Stromal cell of bone marrow (primary cell): ENCODE data around the gene POLR2B.
A peak's percentile ranks its signal among the peaks of the same experiment; 100 is the strongest.
"Not testable (repeated sequence)": the region's sequence is repeated elsewhere in the genome, so short reads cannot be mapped to it uniquely, and the experiment has no call there.

Experiments used
- DNase-seq: peaks from one replicate; pipeline ENCODE4 v3.0.0-alpha.2; 2012; ENCODE audit warnings: low read depth

The POLR2B gene

DNA sequence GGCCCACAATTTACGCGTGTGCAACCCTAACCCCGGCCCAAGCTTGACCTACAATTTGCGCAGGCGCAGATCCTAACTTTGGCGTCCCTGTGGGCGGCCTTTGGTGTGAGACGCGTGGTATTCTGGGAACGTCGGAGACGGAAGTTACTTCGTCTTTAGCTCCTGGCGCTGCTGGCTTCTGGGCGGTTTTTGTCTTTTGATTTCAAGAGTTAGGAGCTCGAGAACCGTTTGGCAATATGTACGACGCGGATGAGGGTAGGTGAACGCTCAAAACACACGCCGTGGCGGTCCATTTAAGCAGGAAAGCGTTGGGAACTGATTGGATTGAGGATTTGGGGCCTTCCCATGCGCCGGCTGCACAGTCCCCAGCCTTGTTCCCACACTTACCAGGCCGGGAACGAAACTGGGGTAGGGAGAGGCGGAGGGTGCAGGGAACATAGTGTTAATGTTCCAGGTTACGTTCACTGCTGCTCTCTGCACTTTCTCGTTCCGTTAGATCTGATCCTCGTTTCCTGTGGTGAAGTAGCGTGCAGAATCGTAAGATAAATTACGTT lies at the start of gene POLR2B:
Gene POLR2B, plus strand, starts transcription at position 147 of the 554 bp plus-strand sequence. Its CDS starts 90 bp downstream, at position 237.
- DNase-seq: peak; percentile 93

DNA sequence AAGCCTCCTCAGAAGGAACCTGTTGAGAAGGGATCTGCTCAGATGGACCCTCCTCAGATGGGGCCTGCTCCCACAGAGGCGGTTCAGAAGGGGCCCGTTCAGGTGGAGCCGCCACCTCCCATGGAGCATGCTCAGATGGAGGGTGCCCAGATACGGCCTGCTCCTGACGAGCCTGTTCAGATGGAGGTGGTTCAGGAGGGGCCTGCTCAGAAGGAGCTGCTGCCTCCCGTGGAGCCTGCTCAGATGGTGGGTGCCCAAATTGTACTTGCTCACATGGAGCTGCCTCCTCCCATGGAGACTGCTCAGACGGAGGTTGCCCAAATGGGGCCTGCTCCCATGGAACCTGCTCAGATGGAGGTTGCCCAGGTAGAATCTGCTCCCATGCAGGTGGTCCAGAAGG lies 48.1 kb upstream of the POLR2B start:
- DNase-seq: no peak

DNA sequence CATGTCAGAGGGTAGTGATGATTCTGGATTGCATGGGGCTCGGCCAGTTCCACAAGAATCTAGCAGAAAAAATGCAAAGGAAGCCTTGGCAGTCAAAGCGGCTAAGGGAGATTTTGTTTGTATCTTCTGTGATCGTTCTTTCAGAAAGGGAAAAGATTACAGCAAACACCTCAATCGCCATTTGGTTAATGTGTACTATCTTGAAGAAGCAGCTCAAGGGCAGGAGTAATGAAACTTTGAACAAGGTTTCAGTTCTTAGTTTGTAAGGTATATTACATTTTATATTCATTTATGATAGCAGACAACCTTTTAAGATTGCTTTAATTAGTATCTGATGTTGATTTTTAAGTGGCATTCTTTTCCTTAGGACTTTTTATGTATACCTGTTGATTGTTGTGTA lies 46.8 kb upstream of the POLR2B start:
- no peak for DNase-seq

DNA sequence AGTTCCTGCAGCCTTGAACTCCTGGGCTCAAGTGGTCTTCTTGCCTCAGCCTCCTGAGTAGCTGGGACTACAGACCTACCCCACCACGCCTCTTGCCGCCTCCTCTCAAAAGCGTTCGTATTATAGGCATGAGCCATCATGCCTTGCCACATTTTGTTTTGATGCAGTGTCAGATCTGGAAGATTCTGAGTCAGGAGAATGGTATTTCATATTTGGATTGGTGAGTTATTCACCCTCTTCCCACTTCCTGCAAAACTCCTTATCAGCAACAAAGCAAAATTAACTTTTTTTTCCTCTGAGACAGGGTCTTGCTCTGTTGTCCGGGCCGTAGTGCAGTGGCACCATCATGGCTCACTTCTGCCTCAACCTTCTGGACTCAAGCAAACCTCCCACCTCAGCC lies 41.4 kb upstream of the POLR2B start:
- DNase-seq: peak; percentile 43

DNA sequence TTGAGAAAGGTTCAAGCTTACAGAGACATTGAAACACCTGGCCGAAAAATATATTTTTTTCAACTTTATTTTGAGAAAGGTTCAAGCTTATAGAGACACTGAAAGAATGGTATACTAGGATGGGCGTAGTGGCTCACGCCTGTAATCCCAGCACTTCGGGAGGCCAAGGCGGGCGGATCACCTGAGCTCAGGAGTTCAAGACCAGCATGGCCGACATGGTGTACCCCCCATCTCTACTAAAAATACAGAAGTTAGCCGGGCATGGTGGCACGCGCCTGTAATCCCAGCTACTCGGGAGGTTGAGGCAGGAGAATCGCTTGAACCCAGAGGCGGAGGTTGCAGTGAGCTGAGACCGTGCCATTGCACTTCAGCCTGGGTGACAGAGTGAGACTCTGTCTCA lies 38.9 kb upstream of the POLR2B start:
- DNase-seq: not testable (repeated sequence)

DNA sequence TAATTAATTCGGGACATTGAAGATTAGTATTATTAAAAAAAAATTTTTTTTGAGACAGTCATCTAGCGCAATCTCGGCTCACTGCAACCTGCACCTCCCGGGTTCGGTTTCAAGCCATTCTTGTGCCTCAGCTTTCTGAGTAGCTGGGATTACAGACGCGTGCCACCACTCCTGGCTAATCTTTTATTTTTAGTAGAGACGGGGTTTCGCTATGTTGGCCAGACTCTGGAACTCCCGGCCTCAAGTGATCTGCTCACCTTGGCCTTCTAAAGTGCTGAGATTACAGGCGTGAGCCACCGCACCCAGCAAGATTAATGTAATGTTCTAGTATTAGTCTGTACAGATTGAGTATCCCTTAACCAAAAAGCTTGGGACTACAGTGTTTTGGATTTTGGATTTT lies 38.3 kb upstream of the POLR2B start:
- no peak for DNase-seq

DNA sequence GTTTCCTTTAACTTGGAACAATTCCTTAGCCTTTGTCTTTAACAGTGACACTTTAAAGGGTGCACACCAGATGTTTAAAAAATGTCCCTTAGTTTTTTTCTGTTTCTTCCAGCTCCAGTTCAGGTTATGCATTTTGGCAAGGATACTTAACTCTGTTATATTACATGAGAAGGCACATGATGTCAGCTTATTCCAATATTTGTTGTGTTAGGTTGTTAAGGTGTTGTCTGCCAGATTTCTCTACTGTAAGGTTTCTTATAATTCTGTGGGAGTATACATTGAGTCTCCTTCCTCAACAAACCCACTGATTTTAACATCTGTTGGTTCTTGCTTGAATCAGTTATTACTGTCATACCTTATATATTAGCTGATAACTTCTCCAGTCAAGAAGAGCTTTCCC lies 37.7 kb upstream of the POLR2B start:
- no peak for DNase-seq

DNA sequence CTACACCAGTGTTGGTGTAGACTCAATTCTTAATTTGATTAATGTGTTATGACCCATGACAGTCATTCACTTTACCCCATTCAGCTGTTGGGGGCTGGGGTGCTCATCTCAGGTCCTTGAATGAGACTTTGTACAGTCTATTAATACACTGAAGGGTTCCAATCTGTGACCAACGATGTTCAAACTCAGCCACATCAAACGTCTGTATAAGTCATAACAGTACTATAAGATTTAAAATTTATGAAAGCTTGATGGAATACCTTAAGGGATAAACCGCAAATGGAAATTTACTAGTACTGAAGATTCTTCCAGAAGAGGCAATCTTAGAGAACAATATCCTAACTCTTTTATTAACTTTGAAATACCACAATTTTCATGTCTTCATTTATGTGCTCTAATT lies 37.3 kb upstream of the POLR2B start:
- no peak for DNase-seq

DNA sequence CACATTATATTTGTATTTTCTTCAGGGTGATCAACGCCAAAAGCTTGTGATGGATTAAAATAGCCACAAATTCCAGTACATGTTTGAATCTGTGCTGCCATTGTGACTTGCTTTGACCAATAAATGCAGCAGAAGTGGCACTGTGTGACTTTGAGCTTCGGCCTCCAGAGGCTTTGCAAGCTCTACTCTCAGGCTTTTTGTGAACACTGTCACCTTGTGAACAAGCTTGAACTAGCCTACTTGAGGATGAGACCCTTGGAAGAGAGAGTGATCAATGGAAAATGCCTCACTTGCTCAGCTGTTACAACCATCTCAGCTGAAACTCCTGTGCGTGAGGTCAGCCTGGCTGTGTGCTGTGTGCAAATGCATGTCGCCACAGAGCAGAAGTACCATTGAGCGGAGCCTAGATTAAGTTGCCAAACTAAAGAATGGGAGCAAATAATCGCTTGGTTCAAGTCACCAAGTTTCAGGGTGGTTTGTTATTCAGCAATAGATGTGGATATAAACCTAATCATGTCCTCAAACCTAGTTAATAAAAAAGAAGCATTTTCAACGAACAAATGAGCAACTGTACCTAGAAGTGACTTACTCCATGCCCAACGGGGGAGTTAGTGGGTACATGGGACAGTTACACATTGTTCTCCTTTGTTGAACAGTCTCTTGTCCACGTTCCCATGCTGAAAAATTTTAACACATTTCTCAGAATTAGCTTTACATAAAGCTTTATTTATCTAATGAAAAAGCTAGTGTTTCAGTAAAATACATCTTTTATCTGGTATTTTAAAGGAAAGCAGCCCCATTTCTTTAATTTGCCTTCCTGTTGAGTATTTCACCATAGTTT lies 24.8 kb upstream of the POLR2B start:
- no peak for DNase-seq

DNA sequence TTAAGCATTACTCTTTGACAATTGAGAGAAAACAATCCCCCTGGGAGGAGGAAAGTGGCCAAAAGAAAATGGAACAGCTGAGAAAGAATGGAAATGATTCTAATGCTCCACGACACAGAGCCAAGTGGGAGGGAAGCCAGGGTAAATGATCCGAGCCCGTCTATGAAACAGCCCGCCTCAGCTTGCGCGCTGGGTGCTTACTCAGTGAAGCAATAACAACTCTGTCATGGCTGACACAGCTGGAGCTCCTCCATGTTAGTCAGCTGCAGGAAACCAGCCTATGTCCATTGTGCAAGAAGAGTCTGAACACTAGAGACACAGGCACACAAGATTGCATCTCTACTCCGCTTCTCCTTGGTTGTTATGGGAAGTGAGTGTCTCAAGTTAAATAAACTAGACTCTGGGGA lies 20.6 kb upstream of the POLR2B start:
- DNase-seq: peak; percentile 99

DNA sequence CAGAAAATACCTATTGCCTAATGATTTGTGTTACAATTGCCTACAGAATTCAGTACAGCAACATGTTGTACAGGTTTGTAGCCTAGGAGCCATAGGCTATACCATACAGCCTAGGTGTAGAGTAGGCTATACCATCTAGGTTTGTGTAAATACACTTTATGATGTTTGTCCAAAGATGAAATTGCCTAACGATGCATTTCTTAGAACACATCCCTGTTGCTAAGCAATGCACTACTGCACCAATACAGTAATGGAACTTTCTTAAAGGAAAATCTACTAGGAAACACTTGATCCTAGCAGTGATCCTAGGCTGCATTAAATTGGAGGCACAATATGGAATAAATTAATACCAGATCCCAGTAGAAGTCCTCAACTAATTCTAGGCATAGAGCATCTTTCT lies 19.6 kb upstream of the POLR2B start:
- no peak for DNase-seq

DNA sequence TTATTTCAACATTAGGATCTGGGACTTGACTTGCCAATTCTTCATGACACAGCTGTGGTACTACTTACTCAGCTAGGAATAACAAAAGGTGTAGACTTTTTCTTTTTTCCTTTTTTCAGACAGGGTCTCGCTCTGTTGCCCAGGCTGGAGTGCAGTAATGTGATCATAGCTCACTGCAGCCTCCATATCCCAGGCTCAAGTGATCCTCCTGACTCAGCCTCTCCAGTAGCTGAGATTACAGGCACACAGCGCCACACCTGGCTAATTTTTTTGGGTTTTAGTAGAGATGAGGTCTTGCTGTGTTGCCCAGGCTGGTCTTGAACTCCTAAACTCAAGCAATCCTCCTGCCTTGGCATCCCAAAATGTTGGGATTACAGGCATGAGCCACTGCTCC lies 17.6 kb upstream of the POLR2B start:
- DNase-seq: no peak

DNA sequence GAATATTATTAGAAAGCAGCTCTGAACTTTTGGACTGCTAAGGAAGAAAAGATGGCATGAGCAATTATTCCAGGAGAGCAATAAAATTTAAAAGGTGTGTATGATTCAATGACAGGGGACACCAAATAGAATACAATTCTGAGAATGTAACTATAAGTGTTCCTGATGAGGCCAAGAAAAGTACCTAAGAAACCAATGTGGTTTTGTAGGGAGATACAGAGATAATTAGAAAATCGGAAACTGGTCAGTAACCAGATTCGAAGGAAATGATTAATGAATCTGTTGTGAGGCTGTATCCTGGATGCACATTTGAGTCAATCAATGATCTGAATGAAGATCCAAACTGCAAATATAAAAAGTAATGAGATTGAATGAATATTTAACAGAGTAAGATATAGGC lies 7.3 kb upstream of the POLR2B start:
- no peak for DNase-seq

DNA sequence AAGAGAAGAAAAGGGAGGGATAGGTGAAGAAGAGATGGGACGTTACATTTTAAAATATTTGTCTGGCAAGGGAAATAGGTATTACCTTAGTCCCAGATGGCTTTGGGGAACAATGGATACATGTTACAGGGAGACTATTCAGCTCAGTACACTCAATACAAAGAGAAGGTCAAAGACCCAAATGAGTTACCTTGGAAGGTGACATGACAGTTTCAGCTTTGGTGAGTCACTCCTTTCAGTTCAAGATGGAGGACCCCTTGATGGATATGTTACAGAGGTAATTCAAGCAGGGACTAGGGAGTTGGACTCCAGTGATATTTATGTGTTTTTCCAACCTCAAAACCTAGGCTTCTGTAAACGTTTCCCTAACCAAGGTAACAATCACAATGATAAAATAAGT lies 6.3 kb upstream of the POLR2B start:
- no peak for DNase-seq

DNA sequence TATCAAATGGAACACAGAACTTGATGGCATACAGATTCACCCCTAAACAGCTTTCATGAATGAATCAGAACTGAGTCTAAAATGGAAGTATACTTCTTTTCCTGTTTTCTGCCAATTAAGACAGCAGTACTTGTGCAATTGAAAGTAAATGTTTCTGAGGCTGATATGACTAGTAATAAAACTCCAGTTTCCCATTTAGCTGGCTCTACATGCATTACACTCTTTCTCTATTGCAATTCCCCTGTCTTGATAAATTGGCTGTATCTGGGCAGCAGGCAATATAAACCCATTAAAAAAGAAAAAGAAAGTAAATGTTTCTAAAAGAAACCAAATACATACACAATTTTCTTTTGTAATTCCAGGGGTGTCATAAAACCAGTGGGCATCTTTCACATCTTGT lies 5.9 kb upstream of the POLR2B start:
- DNase-seq: no peak

DNA sequence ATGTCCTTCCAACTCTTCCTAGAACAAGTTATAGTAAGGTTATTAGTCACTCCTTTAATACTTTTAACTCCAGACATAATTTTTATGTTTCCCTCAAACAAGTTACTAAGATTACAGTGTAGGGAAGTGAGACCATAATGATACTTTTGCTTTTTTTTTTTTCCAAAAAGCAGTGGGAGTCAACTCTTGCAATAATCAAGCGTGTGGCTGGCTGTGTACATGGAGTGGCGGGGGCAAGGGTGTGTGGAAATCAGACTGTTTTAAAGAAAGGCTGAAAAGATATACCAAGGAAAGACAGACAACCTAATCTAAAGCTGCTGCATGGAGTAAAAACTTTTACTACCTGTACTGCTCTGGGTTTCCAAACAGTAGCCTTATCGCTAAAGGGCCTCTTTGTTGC lies 5.4 kb upstream of the POLR2B start:
- DNase-seq: no peak

DNA sequence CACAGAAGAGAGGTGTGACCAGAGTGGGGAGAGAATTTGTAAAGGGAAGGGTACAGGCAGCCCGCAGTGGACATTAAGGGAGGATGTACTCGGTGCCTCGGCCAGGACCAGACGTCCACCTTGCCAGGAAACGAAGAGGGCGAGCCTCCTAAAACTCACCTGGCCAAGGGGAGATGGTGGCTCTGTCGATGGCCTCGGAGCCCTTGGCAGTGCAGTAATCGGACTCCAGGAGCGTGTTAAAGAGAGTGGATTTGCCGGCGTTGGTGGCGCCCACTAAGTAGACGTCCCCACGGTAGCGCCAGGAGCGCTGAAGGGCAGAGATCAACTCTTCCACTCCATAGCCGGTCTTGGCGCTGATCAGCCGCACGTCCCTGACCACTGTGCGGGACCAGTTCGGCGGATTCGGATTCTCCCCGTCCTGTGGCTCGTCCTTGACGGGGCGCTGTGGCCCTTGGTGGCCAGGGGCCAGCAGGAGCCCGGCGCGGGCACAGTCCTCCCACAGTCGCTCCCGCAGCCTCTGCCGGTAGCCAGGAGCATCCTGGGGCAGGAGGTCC lies 2.3 kb upstream of the POLR2B start:
- DNase-seq: no peak

DNA sequence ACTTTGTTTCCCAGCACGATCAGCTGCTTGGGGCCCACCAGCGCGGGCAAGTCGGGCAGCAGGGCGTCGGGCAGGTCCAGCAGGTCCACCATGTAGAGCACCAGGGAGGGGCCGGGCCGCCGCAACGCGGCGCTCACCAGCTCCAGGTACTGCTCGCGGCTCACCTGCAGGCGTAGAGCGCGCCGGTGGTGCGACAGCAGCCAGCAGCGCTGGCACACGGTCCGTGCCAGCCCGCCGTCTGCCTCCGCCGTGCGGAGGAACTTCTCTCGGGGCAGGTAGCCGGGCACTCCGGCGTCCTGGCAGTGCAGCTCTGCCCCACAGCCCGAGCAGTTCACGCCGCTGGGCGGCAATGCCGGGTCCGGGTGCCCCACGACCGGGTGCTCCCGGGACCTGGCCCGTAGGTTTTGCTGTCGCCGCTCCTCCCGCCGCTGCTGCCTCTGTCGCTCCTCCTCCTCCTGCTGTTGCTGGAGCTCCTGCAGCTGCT lies 1.8 kb upstream of the POLR2B start:
- no peak for DNase-seq

DNA sequence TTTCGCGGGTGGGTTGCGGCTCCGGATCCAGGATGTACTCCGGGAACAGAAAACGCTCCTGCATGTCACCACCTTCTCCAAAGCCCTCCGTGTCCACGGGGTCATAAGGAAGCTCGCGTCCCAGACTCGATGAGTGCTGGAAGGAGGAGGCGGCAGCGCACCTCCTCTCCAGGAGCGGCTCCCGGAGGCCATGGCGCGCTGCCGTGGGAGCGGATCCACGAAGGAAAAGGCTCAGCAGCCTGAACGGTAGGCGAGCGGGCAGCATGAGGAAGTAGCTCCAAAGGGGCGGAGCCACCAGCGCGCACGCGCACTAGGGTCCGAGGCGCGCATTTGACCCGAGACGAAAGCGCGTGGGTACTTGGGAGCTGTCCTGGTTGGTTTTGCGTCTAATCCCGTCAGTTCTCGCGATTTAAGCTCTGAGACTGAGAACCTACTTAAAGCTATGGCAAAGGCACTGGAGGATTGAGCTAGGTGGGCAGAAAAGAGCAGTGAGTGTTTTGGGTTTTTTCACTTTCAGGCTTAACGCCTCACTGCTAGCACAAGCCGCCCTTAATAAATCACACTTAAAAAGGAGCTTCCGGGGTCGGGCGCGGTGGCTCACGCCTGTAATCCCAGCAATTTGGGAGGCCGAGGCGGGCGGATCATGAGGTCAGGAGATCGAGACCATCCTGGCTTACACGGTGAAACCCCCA lies 1.2 kb upstream of the POLR2B start, which contains the start of gene NOA1:
Gene NOA1, minus strand, starts transcription at position 286 of the 692 bp plus-strand sequence. Its CDS starts 21 bp downstream, at position 265.
- peak; percentile 98 for DNase-seq

DNA sequence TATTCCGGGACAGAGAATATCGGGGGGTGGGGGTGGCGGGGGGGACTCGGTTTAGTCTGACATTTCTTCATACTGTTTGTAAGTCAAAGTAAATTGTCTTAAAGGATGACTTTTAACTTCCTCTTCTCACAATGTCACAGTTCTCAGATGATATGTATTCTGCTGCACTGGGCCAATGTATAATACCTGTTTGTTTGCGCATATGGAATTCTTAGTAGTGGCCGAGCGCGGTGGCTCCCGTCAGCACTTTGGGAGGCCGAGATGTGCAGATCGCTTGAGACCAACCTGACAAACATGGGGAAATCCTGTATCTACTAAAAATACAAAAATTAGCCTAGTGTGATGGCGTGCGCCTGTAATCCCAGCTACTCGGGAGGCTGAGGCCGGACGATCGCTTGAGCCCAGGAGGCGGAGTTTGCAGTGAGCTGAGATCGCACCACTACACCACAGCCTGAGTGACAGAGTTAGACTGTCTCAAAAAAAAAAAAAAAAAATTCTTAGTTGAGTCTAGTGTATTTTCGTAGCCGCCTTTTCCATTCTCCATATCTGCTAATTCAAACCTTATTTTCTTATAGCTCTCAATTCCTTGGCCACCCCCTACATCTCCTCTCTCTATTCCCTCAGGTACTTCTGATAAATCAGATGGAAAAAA lies 851 bp downstream of the POLR2B start:
- no peak for DNase-seq

DNA sequence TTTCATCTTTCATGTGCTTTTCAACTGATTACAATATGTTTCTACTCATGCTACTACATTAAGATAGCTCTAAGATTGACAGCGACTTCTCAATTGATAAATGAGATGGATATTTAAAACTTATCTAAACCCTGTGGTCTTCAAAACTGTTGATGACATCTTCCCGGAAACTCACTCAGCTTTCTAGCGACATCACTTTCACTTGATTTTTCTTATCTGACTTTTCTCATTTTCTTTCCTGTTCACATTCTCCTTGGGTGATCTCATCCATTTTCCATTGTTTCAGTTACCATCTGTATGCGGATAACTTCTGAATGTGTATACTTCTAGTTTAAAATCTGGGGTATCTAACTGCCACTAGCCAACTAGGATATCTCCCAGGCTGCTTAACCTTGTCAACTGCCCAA lies 3.1 kb downstream of the POLR2B start:
- DNase-seq: no peak

DNA sequence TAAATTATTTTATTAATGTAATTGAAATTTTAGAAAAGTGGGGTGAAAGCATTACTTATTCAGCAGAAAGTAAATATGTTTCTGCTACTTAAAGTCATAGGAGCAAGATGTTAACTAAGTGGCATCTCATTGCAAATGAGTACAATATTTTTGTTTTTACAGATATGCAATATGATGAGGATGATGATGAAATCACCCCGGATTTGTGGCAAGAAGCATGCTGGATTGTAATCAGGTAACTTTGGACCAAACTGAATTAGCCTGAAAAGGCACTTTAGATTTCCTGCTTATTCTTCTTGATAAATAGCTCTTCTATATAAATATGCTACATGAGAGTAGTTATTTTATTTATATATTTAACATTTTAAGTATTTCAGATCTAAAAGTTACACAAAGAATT lies 7.5 kb downstream of the POLR2B start:
- DNase-seq: no peak
